GM20000 (cell line): ENCODE results near the gene ANKRD55.

Experiments
- DNase-seq: peaks from one replicate; pipeline ENCODE4 v3.0.0; 2012; ENCODE audit warnings: low spot score
- TF ChIP-seq, protein P1 (sequence below): IDR thresholded peaks from 2 replicates; pipeline ENCODE4 v1.5.1; 2012; ENCODE audit warnings: mild to moderate bottlenecking, control low read depth; ENCODE audit errors: extremely low read depth, missing control alignments

The ANKRD55 gene

DNA sequence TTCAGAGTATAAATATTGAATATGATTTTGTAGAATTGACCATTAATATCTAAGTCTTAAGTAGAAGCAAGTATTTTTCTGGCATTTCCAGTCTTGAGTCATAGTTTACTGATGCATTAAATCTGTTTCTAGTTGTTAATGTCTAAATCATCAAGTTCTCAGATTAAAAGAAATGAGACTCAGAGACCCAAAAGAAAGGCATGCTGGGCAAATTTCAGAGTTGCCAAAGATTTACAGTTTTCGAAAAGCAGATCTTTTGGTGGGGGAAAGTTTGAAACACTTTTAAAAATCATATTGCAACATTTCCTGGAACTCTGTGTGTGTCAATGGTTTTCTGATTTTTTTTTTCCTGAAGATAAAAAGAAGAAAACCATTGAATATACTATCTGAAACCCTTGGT, 60.9 kb downstream of the ANKRD55 start:
- no peak for DNase-seq
- TF ChIP-seq, protein P1, sequence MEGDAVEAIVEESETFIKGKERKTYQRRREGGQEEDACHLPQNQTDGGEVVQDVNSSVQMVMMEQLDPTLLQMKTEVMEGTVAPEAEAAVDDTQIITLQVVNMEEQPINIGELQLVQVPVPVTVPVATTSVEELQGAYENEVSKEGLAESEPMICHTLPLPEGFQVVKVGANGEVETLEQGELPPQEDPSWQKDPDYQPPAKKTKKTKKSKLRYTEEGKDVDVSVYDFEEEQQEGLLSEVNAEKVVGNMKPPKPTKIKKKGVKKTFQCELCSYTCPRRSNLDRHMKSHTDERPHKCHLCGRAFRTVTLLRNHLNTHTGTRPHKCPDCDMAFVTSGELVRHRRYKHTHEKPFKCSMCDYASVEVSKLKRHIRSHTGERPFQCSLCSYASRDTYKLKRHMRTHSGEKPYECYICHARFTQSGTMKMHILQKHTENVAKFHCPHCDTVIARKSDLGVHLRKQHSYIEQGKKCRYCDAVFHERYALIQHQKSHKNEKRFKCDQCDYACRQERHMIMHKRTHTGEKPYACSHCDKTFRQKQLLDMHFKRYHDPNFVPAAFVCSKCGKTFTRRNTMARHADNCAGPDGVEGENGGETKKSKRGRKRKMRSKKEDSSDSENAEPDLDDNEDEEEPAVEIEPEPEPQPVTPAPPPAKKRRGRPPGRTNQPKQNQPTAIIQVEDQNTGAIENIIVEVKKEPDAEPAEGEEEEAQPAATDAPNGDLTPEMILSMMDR, result no peak

DNA sequence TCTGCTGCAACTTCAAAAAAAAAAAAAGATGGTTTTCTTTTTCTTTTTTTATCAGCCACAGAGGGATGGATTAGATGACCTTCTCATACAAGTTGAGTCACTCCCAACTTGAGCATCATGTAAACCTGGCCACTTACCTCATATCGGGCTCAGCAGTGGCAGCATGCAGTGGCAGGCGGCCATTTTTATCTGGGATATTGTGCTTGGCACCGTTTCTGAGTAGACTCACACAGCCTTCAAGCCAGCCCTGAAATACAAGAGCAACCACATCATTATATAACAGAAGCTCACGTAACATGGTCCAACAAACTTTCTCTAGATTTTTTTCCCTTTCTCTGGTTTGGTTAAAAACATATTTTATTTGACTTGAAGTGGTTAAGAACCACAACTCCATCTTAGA, 62.6 kb downstream of the ANKRD55 start:
- TF ChIP-seq, protein P1, result no peak
- no peak for DNase-seq

GRCh38 chr5:56169949-56170348, 63.2 kb downstream of the ANKRD55 start:
- no peak for DNase-seq
- TF ChIP-seq, protein P1, result no peak

- DNase-seq, result no peak
- TF ChIP-seq, protein P1, result no peak
Measured at GRCh38 chr5:56169281-56169680, 63.8 kb downstream of the ANKRD55 start.

GRCh38 chr5:56168066-56168478, 65.1 kb downstream of the ANKRD55 start:
- DNase-seq, result no peak
- TF ChIP-seq, protein P1, result no peak

GRCh38 chr5:56167519-56167918, 65.6 kb downstream of the ANKRD55 start:
- DNase-seq, result no peak
- TF ChIP-seq, protein P1, result no peak

DNA sequence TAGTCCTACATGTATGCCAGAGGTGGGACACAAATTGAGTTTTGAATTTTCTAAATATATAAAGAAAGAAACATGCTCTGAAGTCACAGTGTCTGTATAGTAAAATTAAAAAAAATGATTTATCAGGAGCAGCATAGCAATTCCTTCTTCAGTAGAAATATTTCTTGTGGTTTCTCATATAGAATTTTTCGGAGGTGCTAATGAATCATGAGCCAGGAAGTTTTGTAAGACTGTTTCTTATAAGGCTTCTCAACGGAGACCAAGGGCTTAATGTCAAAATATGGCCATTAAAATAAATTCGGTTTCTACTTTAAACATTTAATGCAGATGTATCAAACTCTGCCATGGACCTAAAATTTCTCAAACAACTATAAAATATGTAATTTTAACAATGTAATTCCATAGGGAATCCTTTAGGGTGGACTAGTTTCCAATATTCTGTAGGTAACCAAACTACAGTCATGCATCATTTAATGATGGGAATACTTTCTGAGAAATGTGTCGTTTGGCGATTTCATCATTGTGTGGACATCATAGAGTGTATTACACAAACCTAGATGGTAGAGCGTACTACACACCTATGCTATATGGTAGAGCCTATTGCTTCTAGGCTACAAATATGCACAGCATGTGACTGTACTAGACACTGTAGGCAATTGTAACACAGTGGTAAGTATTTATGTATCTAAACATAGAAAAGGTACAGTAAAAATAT, 66.3 kb downstream of the ANKRD55 start:
- TF ChIP-seq, protein P1, result no peak
- no peak for DNase-seq
